HK-2 (cell line): ENCODE data around the gene IP6K3.

Experiments used
- DNase-seq: peaks from one replicate; pipeline ENCODE4 v3.0.0-alpha.2; 2018; ENCODE audit not compliant: unreplicated experiment

The IP6K3 gene

GRCh38 chr6:33723371-33724085, 23.2 kb downstream of the IP6K3 start:
- no peak for DNase-seq

GRCh38 chr6:33722103-33722623, 24.5 kb downstream of the IP6K3 start:
- no peak for DNase-seq

GRCh38 chr6:33721508-33721907, 25.2 kb downstream of the IP6K3 start:
- no peak for DNase-seq

GRCh38 chr6:33720998-33721397, 25.7 kb downstream of the IP6K3 start:
- no peak for DNase-seq

- no peak for DNase-seq
These were observed 27.2 kb downstream of the IP6K3 start for GRCh38 chr6:33719326-33719987.

GRCh38 chr6:33718713-33719112, 28.0 kb downstream of the IP6K3 start:
- no peak for DNase-seq

GRCh38 chr6:33717934-33718455, 28.7 kb downstream of the IP6K3 start:
- DNase-seq, result no peak

- no peak for DNase-seq
These were observed 29.6 kb downstream of the IP6K3 start for GRCh38 chr6:33716890-33717632.

- no peak for DNase-seq
These were observed 30.3 kb downstream of the IP6K3 start for GRCh38 chr6:33716379-33716778.

GRCh38 chr6:33714385-33715040, 32.2 kb downstream of the IP6K3 start:
- no peak for DNase-seq

GRCh38 chr6:33713786-33714185, 32.9 kb downstream of the IP6K3 start:
- DNase-seq, result no peak

- no peak for DNase-seq
These were observed 33.8 kb downstream of the IP6K3 start for GRCh38 chr6:33712914-33713313.

- DNase-seq, result peak; percentile 96
These were observed 35.3 kb downstream of the IP6K3 start, which contains the start of gene UQCC2 for GRCh38 chr6:33711140-33712129. Gene UQCC2, minus strand, starts transcription at chr6:33711700. Its CDS starts 14 bp downstream, at chr6:33711686.

GRCh38 chr6:33710296-33711121, 36.2 kb downstream of the IP6K3 start:
- DNase-seq, result no peak

- no peak for DNase-seq
These were observed 37.0 kb downstream of the IP6K3 start for GRCh38 chr6:33709605-33710295.

- no peak for DNase-seq
These were observed 38.0 kb downstream of the IP6K3 start for GRCh38 chr6:33708516-33709204.

- no peak for DNase-seq
These were observed 38.9 kb downstream of the IP6K3 start for GRCh38 chr6:33707771-33708170.
